Dermis blood vessel endothelial cell (primary cell): Measurements from ENCODE around the gene IL22RA2. TPM values are rescaled to one million over a fixed set of nuclear protein-coding genes. Genes with fewer than 3 reads are reported as not detected.
"Not testable (repeated sequence)": the region's sequence is repeated elsewhere in the genome, so short reads cannot be mapped to it uniquely, and the experiment has no call there.

ENCODE experiments used
- DNase-seq: peaks from one replicate; pipeline ENCODE4 v3.0.0; 2010
- total RNA-seq: library from RNA; depleted of rRNA; stranded (reverse); fragments of >200 nt; gene quantifications from 2 replicates; pipeline ENCODE4 v1.2.3, GENCODE V29; 2014

Gene IL22RA2, protein sequence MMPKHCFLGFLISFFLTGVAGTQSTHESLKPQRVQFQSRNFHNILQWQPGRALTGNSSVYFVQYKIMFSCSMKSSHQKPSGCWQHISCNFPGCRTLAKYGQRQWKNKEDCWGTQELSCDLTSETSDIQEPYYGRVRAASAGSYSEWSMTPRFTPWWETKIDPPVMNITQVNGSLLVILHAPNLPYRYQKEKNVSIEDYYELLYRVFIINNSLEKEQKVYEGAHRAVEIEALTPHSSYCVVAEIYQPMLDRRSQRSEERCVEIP
- total RNA-seq, result not detected in 2 replicates

DNA sequence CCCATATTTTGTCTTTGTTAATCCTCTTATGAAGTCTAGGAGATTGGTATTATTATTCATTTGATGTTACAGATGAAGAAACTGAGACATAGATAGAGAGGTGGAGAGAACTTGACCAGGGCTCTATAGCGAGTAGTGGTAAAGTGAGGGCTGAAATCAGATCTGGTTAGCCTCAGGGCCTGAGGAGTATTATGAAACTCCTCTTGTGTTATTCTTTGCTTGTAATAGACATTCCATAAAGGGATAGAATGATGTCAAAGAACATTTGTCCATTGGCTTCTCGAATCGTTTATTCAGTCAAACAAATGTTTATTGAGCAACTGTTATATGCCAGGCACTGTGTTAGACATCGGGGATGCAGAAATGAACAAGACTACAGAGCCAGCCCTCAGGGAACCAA, at the start of gene IL22RA2:
Gene IL22RA2, minus strand, starts transcription at position 144 of the 400 bp plus-strand sequence. CDS start 11,895 bp downstream, outside the sequence.
- DNase-seq, result no peak

- DNase-seq, result peak; percentile 79
Measured at GRCh38 chr6:137222381-137222780, 48.9 kb upstream of the IL22RA2 start.

- no peak for DNase-seq
Measured at GRCh38 chr6:137219664-137220252, 46.3 kb upstream of the IL22RA2 start.

- peak; percentile 97 for DNase-seq
Measured at GRCh38 chr6:137218917-137219663, 45.6 kb upstream of the IL22RA2 start, which contains the start of gene IFNGR1. IFNGR1 (minus strand) TSS chr6:137219385; CDS start chr6:137219327, 58 bp downstream.

DNA sequence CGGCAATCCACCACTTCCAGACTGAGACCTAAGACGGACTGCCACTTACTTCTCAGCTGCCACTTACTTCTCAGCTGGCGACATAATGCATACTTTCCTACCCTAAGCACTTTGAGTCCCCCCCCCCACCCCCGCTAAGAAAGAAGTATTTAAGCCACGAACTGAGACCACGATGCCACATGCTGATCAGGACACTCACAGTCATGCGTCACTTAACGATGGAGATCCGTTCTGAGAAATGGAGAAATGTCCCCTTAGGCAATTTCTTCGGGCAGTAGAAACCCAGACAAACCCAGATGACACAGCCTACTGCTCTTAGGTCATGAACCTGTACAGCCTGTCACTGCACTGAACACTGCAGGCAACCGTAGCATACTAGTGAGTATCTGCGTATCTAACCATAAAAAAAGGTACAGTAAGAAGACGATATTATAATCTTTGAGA, 45.1 kb upstream of the IL22RA2 start:
- DNase-seq, result peak; percentile 49

DNA sequence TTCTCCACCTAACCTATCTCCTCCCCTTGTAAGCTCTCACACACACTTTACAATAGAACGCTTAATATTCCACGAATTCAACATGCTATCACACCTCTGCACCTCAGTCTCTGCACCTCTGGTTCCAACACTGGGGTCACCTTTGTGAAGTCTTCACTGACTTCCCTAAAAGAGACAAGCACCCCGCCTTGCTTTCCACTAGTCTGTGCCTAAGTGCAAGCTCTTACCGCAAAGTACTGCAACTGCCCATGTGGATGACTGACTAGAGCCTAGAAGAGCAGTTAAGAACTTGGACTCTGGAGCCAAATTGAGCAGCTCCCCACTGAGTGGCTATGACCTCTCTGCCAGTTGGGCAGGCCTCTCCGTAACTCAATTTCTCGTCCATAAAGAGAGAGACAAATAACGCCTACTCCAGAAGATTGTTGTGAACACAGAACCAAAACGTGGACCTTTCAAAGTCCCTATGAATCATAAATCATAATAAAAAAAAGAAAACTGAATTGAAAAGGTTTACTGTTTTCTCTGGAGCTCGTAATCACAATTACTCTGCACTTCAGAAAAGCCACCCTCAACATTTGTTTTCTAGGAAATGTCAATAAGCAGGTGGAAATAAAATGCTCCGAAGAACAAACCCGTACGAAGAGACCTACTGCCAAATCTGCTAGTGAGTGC, 44.5 kb upstream of the IL22RA2 start:
- DNase-seq, result peak; percentile 52

DNA sequence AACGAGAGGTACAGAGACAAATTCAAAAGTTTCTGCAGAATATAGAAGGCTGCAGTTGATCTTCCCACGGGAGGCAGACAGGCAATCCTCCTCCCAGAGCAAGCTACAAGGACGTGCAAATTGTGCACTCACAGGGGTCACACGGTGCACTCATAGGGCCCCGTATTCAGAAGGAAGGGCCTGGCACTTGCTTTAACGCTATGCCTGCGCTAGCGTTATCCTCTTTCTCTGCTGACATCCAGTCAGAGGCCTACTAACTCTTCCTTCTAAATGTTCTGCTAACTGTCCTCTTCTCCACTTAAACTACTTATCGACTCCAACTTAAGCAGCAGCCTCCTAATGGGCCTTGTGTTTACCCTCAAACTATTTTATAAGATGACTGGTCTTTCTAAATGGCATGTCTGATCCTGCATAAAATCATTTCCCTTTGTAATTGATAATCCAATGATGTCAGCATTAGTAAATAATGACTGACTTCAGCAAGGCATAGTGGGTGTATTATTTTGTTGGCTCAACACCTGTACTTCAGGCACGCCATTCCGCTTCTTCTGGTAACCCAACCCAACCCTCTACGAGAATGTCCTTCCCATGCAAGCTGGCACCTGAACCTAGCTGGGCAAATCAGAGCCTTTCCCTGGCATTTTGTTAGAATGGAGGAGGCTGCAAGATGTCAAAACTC, 43.6 kb upstream of the IL22RA2 start:
- DNase-seq, result peak; percentile 28

- no peak for DNase-seq
Measured at GRCh38 chr6:137216106-137216505, 42.7 kb upstream of the IL22RA2 start.

GRCh38 chr6:137215630-137216029, 42.2 kb upstream of the IL22RA2 start:
- not testable (repeated sequence) for DNase-seq

GRCh38 chr6:137214931-137215330, 41.5 kb upstream of the IL22RA2 start:
- DNase-seq, result no peak

DNA sequence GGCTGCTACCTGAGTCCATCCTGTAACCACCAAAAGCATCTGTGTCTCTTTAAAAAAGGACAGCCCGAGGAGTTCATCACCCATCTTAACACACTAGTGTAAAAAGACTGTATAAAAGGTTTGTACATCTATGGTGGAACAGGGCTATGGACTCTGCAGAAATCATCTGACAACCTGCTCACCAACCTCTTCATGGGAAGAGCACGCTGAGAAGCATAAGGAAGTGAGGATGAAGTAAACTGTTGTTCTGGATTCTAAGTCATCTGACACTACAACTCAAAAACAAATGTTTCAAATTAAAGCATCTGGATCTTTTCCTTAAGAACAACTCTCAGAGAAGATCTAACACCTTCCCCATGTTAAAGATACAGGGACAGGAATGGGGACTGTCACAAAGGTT, 40.4 kb upstream of the IL22RA2 start:
- no peak for DNase-seq

DNA sequence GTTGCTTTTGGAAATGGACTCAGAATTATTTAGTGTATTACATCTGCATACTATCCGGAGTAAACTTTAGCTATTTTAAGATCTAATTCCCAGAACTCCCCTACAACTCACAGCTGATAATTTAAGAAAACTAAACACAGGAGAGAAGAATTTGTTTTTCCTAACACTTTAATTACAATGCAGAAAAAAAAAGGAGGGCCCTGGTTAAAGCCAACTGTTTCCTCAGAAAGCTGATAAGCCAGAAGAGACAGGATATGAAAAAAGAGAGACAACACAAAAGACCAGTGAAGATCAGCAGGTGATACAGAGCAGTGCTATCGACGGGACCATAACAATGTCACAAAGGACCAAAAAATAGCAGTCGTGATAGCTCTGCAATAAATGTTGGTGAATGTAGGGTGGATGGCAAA, 39.9 kb upstream of the IL22RA2 start:
- DNase-seq, result peak; percentile 55

GRCh38 chr6:137211910-137212309, 38.5 kb upstream of the IL22RA2 start:
- DNase-seq, result no peak

DNA sequence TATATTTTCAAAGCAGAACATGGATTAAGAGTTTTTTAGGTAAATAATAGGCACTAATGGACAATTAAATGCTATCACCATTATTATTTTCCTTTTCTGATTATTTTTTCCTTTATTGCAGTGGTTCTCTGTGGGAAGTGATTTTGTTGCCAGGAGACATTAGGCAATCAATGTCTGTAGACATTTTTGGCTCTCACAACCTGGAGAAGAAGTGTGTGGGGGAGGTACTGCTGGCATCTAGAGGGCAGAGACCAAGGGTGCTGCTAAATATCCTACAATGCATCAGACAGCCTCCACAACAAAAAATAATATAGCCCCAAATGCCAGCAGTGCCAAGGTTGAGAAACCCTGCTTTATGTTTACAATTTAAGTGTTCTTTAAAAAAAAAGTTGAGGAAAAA, 37.5 kb upstream of the IL22RA2 start:
- DNase-seq, result peak; percentile 30

DNA sequence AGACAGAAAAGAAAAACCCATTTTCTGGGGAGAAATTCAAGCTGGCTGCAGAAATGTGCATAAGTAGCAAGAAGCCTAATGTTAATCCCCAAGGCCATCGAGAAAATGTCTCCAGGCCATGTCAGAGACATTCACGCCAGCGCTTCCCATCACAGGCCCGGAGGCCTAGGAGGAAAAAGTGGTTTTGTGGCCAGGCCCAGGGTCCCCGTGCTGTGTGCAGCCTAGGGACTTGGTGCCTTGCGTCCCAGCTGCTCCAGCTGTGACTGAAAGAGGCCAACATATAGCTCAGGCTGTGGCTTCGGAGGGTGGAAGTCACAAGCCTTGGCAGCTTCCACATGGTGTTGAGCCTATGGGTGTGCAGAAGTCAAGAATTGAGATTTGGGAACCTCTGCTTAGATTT, 34.8 kb upstream of the IL22RA2 start:
- no peak for DNase-seq

- not testable (repeated sequence) for DNase-seq
Measured at GRCh38 chr6:137207457-137207856, 34.0 kb upstream of the IL22RA2 start.

DNA sequence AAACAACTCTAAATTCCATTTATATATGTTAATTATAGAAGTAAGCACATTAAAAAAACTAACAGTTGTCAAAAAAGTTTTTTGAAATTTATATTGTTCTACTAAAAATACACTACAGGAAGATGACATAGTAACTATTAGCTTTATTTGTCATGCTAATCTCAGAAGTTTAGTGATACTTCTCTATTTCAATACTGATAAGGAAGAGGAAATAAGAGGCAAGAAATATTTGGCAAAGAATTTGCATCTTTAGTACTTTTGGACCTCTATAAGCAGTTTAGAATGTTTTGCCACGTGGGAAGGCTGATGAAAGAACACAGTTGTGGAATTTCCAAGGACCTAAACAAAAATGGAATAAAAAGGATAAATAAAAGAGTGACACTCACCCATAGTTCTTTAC, 33.1 kb upstream of the IL22RA2 start:
- DNase-seq, result no peak

- DNase-seq, result no peak
Measured at GRCh38 chr6:137203256-137203655, 29.8 kb upstream of the IL22RA2 start.

- no peak for DNase-seq
Measured at GRCh38 chr6:137202078-137202477, 28.6 kb upstream of the IL22RA2 start.

- DNase-seq, result no peak
Measured at GRCh38 chr6:137201006-137201405, 27.6 kb upstream of the IL22RA2 start.

GRCh38 chr6:137200288-137200687, 26.8 kb upstream of the IL22RA2 start:
- no peak for DNase-seq
